SU-DHL-6 (cell line): ENCODE measurements around the gene PRELP.

Experiments
- EZH2phosphoT487 ChIP-seq: fragments of 200-600 bp; sonication (generic), shearing (Covaris generic); conservative IDR thresholded peaks from 2 replicates; pipeline ENCODE4 v1.6.1; 2018; ENCODE audit warnings: mild to moderate bottlenecking, antibody characterized with exemption, low read length, moderate library complexity, mixed read lengths
- TF ChIP-seq, protein P1 (sequence below): fragments of 200-600 bp; sonication (generic); IDR thresholded peaks from one replicate; pipeline ENCODE4 v1.5.1; 2017; ENCODE audit warnings: antibody characterized with exemption, mild to moderate bottlenecking, low read length, moderate library complexity; ENCODE audit not compliant: insufficient read depth, poor library complexity, severe bottlenecking

DNA sequence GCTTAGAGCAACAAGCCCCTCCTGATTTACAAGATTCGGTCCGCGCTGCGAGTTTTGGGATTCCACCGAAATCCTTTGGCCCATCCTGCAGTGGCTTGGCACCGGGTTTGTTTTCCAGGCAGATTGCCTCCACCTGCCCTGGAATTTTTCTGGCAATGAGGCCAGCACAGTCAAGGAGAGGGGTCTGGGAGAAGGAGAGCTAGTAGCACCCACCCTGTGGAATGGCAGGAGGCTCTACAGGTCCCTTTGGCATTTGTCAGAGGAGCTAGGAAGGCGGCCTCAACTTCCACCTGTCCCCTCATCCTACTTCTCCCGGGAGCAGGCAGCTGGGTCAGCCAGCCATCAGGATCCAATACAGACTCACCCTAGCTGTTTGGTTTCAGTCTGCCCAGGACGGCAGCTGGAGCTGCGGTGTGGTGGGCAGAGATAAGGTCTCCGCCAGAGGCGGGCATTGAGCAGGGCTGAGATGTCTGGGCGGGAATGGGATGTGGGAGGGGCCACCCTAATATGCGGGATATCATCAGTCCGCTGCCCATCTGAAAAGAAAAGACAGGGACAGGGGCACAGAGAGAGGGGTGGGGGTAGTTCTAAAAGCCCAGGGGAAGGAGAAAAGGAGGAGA, 37.8 kb upstream of the PRELP start:
- TF ChIP-seq, protein P1, sequence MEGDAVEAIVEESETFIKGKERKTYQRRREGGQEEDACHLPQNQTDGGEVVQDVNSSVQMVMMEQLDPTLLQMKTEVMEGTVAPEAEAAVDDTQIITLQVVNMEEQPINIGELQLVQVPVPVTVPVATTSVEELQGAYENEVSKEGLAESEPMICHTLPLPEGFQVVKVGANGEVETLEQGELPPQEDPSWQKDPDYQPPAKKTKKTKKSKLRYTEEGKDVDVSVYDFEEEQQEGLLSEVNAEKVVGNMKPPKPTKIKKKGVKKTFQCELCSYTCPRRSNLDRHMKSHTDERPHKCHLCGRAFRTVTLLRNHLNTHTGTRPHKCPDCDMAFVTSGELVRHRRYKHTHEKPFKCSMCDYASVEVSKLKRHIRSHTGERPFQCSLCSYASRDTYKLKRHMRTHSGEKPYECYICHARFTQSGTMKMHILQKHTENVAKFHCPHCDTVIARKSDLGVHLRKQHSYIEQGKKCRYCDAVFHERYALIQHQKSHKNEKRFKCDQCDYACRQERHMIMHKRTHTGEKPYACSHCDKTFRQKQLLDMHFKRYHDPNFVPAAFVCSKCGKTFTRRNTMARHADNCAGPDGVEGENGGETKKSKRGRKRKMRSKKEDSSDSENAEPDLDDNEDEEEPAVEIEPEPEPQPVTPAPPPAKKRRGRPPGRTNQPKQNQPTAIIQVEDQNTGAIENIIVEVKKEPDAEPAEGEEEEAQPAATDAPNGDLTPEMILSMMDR, result no peak
- no peak for TF ChIP-seq EZH2phosphoT487
